ENCODE measurements around the gene ELFN2.

ELFN2 gene

GRCh38 chr22:37340331-37341262 is 86.7 kb downstream of the ELFN2 start:
- H3K27me3 ChIP-seq (replicated peaks): peaks cover 16% of the 10 kb centered on the region
- H3K4me3 ChIP-seq (ENCODE audit: low read depth, low read length): no peak overlapping the region
- H3K27ac ChIP-seq: no peak overlapping the region
- TF ChIP-seq CTCF (IDR thresholded peaks at IDR 0.05; ENCODE audit: low read depth, low read length, missing control alignments): no peak
- in situ Hi-C loops (cut with HindIII; ENCODE audit: low pct_ligation_motif_present, low sequenced_read_pairs): no loop called here
- DNase-seq: no peak
- no peaks in the 10 kb centered on the region for H3K36me3 ChIP-seq (replicated peaks)

GRCh38 chr22:37338539-37339246 is 88.6 kb downstream of the ELFN2 start:
- Histone ChIP-seq H3K27me3 (replicated peaks) (peaks cover 25% of the 10 kb centered on the region), H3K36me3 (replicated peaks) (no peaks in the 10 kb centered on the region), H3K27ac (no peak overlapping the region), H3K4me3 (ENCODE audit: low read depth, low read length) (no peak overlapping the region)
- in situ Hi-C loops (cut with HindIII; ENCODE audit: low pct_ligation_motif_present, low sequenced_read_pairs): no loop called here
- no peak for DNase-seq
- no peak for TF ChIP-seq CTCF (IDR thresholded peaks at IDR 0.05; ENCODE audit: low read depth, low read length, missing control alignments)

GRCh38 chr22:37337204-37337943 is 89.9 kb downstream of the ELFN2 start:
- H3K36me3 ChIP-seq (replicated peaks): no peaks in the 10 kb centered on the region
- no peak overlapping the region for H3K27ac ChIP-seq
- in situ Hi-C loops (cut with HindIII; ENCODE audit: low pct_ligation_motif_present, low sequenced_read_pairs): no loop called here
- H3K4me3 ChIP-seq (ENCODE audit: low read depth, low read length): no peak overlapping the region
- TF ChIP-seq CTCF (IDR thresholded peaks at IDR 0.05; ENCODE audit: low read depth, low read length, missing control alignments): no peak
- peaks cover 27% of the 10 kb centered on the region for H3K27me3 ChIP-seq (replicated peaks)
- DNase-seq: no peak

- Histone ChIP-seq H3K36me3 (replicated peaks) (no peaks in the 10 kb centered on the region), H3K27ac (no peak overlapping the region), H3K27me3 (replicated peaks) (peaks cover 20% of the 10 kb centered on the region), H3K4me3 (ENCODE audit: low read depth, low read length) (no peak overlapping the region)
- in situ Hi-C loops (cut with HindIII; ENCODE audit: low pct_ligation_motif_present, low sequenced_read_pairs): no loop called here
- no peak for DNase-seq
- no peak for TF ChIP-seq CTCF (IDR thresholded peaks at IDR 0.05; ENCODE audit: low read depth, low read length, missing control alignments)
Observed at GRCh38 chr22:37336579-37336978, 90.7 kb downstream of the ELFN2 start.

- in situ Hi-C loops (cut with HindIII; ENCODE audit: low pct_ligation_motif_present, low sequenced_read_pairs): no loop called here
- no peak overlapping the region for H3K27ac ChIP-seq
- peaks cover 14% of the 10 kb centered on the region for H3K27me3 ChIP-seq (replicated peaks)
- no peak for DNase-seq
- no peak overlapping the region for H3K4me3 ChIP-seq (ENCODE audit: low read depth, low read length)
- TF ChIP-seq CTCF (IDR thresholded peaks at IDR 0.05; ENCODE audit: low read depth, low read length, missing control alignments): no peak
- H3K36me3 ChIP-seq (replicated peaks): no peaks in the 10 kb centered on the region
Observed at GRCh38 chr22:37335806-37336199, 91.5 kb downstream of the ELFN2 start.

Measured in brain microvascular endothelial cell (primary cell).